ENCODE data around the gene FN3K.

Gene FN3K

DNA sequence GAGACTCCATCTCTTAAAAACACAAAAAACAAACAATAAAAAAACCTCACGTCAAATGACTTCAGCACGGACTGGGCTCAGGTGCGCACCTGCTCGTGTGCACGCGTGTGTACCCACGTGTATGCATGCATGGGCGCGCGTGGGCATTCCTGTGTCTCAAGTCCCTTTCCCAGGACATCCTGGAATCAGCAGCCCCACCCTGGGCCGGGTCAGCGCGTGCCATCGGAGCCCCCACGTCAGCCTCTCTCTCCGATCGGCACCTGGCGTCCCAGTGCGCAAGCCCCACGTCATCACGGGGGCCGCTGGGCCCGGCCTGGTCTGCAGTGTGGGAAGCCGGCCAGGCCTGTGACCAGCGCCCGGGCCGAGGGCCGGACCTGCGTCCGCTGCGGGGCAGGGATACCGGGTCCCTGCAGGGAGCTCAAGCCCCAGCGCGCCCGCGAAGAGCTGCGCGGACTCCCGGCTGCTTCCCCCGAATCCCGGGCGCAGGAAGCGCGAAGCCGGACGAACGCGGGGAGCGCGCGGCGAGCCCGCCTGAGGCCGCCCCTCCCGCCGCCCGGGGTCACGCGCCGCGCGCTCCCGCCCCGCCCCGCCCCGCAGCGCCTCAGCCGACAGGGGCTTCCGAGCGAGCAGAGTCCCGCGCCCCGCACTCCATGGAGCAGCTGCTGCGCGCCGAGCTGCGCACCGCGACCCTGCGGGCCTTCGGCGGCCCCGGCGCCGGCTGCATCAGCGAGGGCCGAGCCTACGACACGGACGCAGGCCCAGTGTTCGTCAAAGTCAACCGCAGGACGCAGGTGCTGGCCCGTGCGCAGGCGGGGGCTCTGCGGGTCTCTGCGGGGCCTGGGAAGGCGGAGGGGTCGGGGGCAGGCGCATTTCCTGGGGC lies at the start of gene FN3K:
Gene FN3K, plus strand, starts transcription at position 629 of the 880 bp plus-strand sequence. Its CDS starts 22 bp downstream, at position 651.
- DNase-seq (ENCODE audit: low read depth in 2 of 2) = no peak

DNA sequence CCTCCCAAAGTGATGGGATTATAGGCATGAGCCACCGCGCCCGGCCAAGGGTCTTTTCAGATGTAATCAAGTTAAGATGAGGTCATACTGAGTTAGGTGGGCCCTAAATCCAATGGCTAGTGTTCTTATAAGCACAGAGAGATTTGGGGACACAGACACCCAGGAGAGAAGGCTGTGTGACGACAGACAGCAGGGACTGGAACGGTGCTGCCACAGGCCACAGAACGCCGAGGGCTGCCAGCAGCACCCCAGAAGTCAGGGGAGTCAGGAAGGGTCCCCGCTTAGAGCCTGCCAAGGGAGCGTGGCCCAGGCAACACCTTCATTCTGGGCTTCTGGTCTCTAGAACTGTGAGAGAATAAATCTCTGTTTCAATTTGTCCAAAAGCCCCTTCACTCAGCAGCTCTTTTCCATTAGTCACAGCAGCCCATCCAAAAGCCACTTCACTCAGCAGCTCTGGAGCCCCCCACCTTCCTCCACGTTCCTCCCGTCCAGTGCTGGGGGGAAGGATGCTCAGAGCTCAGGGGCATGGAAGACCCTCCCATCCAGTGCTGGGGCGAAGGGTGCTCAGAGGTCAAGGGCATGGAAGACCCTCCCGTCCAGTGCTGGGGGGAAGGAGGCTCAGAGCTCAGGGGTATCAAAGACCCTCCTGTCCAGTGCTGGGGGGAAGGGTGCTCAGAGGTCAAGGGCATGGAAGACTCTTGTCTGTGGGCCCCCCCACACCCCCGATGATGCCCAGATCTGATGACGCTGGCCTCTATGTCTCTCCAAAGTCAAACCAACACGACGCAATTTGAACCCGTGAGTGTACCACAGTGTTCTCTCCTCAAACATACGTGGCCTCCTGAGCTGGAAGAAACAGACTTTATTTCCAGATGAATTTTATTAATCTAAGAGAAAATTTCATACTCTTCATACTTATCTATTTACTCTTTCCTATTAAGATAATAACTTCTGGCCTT lies 48.8 kb upstream of the FN3K start:
- no peak for DNase-seq (ENCODE audit: low read depth in 2 of 2)

DNA sequence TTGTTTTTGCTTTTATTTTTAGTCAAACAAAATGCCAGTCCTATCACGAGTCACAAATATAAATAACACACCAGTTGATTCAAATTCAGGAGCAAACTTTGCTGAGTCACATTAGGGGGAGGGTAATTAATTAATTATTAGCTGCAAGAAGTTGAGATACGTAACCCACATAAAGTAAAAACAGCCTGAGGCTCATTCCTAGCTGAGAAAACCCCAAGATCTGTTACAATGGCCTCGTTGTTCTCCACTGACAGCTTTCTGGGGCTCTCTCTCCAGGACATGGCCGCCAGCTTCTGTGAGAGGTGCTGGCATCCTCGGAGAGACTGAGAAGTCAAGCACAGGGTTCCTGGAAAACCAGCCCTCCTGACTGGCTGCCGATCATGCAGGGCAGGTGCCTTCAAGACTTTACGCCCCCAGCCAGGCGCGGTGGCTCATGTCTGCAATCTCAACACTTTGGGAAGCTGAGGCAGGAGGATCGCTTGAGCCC lies 48.0 kb upstream of the FN3K start:
- no peak for DNase-seq (ENCODE audit: low read depth in 2 of 2)

DNA sequence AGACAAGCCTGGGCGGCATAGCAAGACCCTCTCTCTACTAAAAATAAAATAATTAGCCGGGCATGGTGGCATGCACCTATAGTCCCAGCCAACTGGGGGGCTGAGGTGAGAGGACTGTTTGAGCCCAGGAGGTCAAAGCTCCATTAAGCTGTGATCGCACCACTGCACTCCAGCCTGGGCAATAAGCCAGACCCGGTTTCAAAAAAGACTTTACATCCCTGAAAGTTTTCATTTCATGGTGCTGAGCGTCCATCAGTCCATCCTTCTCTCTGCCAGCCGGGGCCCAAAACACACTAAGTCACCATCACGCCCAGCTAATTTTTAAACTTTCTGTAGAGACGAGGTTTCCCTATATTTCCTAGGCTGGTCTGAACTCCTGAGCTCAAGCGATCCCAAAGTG lies 47.5 kb upstream of the FN3K start:
- DNase-seq (ENCODE audit: low read depth in 2 of 2) = no peak

DNA sequence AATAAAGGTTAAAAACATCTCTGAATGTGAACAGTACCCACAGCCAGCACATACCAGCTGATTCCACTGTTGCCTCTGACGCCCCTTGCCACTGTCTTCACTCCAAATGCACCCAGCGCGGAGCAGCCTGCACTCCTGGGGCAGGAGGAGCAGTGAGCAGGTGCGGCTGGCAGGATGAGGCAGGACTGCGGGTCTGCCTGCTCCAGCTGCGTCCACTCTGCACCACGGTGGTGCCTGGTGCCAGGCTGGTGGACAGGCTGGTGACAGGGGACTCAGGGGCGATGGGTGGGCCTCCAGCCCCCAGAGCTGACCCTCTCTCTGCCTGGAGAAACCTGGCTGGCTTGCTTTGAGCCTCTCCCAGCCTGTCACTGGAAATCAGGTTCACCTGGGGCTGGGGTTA lies 46.3 kb upstream of the FN3K start:
- DNase-seq (ENCODE audit: low read depth in 2 of 2) = no peak

DNA sequence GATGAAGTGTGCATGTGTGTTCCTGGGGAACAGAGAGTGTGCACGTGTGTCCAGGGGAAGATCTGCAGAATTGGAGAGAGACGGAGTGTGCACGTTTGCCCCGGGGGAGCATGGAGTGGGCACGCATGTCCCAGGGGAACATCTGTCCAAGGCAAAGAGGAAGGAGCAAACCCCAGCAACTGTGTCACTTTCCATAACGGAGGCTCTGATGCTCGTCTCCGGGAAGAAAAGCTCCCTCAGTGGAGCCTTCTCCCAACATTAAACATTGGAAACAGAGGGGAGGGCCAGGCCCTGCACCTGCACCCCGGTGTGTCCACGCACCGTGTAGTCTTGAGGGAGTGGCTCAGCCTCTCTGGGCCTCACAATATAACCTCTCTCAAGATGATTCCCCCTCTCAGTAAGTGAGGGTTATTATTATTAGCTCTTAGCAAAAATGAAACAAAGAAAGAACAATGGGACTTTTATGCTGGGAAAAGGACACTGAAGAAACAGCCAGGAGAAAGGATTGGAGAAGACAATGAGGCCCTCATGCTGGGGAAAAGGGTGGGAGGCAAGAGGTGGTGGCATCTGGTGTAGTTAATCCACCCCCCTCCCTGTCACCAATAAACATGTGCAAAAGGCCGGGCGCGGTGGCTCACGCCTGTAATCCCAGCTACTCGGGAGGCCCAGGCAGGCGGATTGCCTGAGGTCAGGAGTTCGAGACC lies 44.5 kb upstream of the FN3K start:
- DNase-seq (ENCODE audit: low read depth in 2 of 2) = no peak

DNA sequence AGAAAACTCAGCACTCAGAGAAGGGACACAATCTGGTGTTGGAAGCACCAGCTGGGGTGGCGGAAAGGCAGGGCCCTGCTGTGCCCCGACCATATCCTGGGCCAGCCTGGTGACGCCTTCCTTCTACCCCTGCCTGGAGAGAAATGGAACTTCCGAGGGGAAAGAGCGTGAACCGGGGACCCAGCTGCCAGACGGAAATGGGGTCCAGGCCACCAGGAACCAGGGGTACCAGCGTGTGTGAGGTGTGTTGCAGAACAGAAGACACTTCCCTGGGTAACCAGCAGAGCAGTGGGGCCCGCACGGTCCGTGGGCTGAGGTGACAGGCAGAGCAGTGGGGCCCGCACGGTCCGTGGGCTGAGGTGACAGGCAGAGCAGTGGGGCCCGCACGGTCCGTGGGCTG lies 43.7 kb upstream of the FN3K start:
- DNase-seq (ENCODE audit: low read depth in 2 of 2) = no peak

DNA sequence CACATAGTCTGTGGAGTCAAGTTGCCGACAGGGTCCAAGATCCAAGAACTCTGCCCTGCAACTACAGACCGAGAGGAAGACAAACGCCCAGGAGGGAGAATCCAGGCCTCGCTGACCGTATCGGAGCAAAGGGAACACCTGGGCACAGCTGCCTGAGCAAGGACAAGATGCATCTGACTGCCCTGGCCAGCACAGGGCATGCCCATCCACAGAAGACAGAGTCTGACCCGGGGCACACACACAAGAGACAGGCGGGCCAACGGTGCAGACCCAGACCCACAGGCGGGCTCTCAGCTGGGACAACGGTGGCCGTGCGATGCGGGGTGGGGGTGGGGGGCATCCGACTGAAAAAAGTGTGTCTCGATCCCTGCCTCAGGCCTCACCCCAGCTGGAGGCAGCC lies 43.1 kb upstream of the FN3K start:
- DNase-seq (ENCODE audit: low read depth in 2 of 2) = no peak

DNA sequence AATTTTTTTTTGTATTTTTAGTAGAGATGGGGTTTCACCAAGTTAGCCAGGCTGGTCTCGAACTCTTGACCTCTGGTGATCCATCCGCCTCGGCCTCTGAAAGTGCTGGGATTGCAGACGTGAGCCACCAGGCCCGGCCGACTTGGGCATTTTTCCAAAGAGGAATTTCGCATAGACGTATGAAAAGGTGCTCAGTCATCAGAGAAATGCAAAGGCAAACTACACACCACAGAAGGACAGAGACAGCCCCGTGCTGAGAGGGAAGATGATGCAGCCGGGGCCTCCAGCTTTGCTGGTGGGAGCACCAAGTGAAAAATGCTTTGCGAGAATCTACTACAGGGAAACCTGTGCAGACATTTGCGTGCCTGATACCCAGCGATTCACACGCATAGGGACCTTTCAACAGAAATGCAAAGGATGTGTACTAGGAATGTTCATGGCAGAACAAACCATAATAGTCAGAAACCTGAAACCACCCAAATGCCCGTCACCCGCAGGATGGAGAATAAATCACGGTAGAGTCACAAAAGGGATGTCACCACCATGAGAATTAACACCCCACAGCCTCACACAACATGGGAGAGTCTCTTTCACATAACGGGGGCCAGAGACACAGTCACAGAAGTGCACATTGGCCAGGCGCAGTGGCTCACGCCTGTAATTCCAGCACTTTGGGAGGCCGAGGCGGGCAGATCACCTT lies 42.1 kb upstream of the FN3K start:
- no peak for DNase-seq (ENCODE audit: low read depth in 2 of 2)

DNA sequence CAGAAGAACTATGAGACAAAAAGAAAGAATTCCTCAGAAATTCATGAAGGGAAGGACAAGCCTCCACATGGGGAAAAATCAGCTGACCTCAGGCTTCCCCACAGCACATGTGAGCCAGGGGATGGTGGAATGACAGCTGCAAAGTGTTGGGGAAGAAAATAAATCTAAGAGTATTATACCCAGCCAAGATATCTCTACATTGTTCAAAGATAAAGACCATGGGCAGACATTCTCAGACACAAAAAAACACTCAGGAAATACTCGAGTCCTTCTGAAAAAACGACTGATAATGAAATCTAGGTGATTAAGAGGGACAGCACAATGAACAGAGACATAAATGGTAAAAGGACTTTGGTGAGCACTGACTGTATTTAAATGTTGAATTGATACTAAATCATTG lies 40.8 kb upstream of the FN3K start:
- no peak for DNase-seq (ENCODE audit: low read depth in 2 of 2)

DNA sequence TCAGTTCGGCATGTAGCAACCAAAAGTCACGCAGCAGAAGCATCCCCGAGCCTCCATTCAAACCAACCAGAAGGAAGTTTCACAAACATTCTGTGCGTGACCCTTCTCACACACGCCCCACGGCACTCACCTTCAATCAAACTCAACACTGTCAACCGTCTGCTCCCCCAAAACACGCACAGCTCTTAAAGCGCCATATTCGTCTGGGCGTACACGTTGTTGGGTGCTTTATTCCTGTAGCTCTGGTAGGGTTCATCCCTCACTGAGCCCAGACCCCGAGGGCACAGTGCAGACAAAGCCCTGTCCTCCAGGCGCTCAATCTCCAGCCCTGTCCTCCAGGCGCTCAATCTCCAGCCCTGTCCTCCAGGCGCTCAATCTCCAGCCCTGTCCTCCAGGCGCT lies 39.2 kb upstream of the FN3K start:
- no peak for DNase-seq (ENCODE audit: low read depth in 2 of 2)

DNA sequence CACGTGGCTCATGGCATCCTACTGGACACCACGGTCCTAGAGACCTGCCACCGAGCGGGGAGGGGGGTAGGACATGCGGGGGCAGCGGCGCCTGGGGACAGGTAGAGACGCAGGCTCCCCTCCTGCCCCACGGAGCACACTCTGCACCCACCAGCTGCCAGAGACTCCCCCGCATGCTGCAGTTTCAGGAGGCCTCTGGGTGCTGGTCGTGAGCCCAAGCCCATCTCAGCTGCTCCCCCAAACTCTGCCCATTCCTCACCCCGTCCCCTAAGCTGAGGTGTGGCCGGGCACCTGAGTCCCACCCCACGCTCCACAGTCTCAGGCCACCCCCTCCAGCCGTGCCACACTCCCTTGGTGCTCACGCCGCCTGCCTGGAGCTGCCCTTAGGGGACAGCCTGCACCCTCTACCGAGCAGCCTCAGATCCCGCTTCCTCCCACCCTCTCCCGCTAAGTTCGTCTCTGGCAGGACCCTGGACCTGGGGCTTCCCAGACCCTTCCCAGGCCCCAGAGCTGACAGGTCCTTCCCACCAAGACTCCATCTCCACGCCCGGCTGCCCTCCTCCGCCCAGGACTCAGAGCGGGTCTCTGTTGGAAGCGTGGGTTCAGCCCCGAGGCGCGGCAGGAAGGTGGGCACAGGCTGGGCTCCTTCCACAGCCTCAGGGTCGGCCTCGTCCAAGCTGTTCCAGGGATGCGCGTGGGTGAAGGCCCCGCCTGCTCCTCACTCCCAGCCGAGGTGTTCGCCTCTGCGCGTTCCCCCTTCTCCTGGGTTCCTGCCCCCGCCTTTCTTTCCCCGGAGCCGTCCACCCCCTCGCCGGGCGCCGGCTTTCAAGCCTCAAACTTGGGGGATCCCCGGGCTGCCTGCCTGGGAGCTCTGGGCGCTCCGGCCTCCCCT lies 38.3 kb upstream of the FN3K start:
- DNase-seq (ENCODE audit: low read depth in 2 of 2) = no peak

DNA sequence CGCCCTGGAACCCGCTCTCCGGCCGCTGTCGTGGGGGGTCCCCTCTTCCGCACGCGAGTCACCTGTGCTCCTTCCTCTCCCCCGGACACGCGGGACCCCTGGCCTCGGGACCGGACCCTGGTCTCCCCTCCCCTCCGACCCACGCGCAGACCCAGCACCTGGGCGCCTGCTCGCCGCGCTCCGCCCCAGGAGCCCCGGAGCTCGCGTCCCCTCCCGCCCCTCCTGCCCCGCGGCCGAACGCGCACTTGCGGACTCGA lies 37.7 kb upstream of the FN3K start:
- no peak for DNase-seq (ENCODE audit: low read depth in 2 of 2)

DNA sequence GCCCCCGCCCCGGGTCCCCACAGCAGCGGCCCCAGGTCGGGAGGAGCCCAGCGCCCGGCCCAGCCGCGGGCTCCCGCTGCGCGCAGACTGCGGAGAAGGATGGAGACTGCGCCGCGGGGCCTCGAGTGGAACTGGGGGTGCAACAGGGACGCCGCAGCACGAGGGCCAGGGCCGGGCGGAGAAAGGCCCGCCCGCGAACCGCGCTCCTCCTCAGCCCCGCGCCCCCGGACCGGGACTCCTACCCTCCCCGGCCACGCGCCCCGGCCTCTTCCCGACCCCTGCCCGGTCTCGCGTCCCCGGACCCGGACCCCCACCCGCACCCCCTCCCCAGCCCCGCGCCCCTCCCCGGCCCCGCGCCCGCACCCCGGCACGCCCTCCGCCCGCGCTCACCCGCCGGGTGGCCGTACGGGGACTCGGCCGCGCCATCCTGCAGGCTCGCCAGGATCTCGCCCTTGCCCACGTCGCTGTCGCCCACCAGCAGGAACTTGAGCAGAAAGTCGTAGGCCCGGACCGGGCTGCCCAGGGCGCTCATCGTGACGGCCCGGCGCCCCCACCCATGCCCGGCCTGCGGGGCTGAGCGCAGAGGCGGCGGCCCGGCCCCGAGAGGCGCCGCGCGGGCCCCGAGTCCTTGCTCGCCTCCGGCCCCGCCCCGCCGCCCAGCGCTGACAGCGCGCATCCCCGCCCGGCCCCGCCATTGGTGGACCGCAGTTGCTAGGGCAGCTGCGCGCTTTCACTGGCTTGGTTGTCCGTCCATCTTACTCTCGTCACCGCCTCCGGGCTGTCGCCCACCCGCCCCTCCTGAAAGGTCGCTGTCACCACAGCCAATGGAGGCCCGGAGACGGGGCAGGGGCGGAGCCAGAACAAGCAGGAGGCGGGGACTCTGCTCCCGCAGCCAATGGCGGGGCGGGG lies 37.1 kb upstream of the FN3K start, which contains the start of gene RAB40B:
Gene RAB40B, minus strand, starts transcription at position 634 of the 909 bp plus-strand sequence. Its CDS starts 102 bp downstream, at position 532.
- DNase-seq (ENCODE audit: low read depth in 2 of 2) = peak; percentile 97 to 99

DNA sequence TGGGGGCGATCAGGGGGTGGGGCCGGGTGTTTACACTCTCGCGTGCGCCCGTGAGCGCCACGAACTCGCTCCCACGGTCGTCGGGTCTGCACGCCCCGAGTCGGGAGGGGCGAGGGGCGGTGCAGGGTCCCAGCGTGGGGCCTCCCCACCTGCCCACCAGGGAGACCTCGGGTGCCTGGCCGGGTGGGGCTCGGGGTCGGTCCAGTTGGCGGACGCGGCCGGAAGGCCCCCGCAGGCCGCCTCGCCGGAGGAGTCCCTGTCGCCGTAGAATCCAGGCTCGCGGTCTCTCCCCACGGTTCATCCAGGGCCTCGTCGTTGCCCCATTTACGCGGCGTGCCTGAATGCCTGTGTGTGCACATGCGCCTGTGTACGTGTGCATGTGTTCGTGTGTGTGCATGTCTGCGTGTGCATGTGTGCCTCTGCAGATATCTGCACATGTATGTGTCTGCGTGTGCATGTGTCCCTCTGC lies 36.4 kb upstream of the FN3K start:
- DNase-seq (ENCODE audit: low read depth in 2 of 2) = no peak

DNA sequence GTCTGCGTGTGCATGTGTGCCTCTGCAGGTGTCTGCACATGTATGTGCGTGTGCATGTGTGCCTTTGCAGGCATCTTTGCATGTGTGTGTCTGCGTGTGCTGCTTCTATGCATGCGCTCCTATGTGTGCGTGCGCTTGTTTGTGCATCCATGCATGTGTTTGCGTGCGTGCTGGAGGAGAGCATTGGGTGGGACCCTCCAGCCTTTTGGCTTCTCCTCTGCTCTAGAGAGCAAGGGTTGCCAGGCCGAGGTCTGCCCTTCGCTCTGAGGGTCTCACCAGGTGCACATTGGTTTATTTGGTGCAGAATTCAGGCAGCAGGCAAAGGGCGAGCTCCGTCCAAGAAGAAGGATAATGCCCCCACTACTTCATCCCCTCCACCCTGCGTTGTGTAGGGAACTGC lies 35.9 kb upstream of the FN3K start:
- DNase-seq (ENCODE audit: low read depth in 2 of 2) = no peak

DNA sequence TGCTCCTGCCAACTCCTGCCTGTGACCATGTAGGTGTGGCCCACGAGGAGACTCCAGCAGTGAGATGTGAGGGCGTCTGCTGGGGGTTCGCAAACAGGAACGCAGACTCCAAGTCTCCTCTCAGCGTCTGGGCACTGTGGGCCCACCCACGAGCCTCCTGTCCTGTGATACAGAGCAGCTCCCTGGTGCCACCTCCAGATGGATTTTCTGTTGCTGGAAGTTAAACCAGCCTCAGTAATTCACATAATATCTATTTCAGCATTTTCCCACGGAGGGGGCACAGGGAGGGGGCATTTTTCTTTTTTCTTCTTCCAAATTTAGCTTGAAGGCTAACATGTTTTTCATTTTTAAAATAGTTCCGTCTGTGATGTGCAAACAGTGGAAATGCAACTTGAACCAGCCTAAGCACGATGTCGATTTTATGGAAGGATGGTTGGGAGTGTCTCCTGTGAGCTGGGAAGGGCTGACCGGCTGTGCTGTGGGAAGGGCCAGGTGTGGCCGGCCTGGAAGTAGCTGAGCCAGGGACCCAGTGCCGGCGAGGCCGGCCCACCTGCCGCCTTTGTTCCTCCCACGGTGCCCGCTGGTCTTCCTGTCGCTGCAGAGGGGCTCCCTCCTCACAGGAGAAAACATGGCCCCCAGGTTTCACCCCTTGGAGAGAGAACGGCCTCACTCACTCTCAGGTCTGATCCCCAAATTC lies 33.0 kb upstream of the FN3K start:
- DNase-seq (ENCODE audit: low read depth in 2 of 2) = no peak

DNA sequence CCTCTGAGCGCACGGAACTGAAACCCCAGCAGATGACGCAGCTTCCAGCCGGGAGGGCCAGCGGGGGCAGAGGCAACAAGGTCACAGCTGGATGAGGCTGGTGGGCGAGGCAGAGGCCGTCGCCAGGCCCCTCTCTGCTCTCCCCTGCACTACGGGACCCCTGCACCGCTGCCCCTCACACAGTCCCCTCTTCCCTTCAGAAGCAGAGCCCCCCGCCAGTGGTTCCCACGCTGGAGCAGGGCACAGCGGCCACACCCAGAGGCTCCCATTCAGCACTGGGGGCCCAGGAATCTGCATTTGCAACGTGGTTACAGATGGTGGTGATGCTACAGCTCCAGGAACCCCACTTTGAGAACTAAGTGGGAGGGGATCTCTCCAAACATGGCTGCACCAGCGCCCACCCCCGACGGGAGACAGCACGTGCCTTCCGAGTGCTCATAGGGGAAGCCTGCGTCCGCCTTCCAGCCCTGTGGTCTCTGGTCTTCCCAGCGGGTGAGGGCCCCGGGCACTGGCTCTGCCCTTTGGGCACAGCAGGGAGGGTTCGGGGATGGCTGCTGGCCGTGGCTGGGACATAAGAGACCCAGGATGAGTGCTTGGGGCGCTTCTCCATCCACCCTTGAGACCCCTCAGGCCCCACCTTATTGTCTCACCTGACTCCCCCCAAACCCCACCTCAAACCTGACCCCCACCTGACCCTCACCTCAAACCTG lies 32.2 kb upstream of the FN3K start:
- no peak for DNase-seq (ENCODE audit: low read depth in 2 of 2)

All from stimulated activated CD4-positive, alpha-beta T cell treated with anti-CD3 and anti-CD28 coated beads, Interleukin-4, amount 100 ng/mL, for 48 hours (primary cell).